Parathyroid adenoma (tissue), 2 donors: Measurements from ENCODE around the gene TGFA.

Source experiments
- H2AFZ ChIP-seq: fragments of 300-600 bp; sonication (generic); one replicate; pipeline ENCODE4 v1.7.0; 2017; ENCODE audit warnings: antibody characterized with exemption, mild to moderate bottlenecking
- H3K27ac ChIP-seq: fragments of 300-600 bp; sonication (generic); one replicate; pipeline ENCODE4 v1.7.0; 2017
- H3K27me3 ChIP-seq: fragments of 300-600 bp; sonication (generic); one replicate; pipeline ENCODE4 v1.7.0; 2017; ENCODE audit warnings: low read length; ENCODE audit not compliant: control insufficient read depth, insufficient read depth
- H3K36me3 ChIP-seq: fragments of 300-600 bp; sonication (generic); one replicate; pipeline ENCODE4 v1.7.0; 2017; ENCODE audit warnings: low read length; ENCODE audit not compliant: control insufficient read depth, insufficient read depth
- H3K4me1 ChIP-seq: fragments of 300-600 bp; sonication (generic); one replicate; pipeline ENCODE4 v1.7.0; 2017; ENCODE audit warnings: control low read depth
- H3K4me2 ChIP-seq: fragments of 300-600 bp; sonication (generic); one replicate; pipeline ENCODE4 v1.7.0; 2017; ENCODE audit warnings: low read length
- H3K4me3 ChIP-seq: fragments of 300-600 bp; sonication (generic); one replicate; pipeline ENCODE4 v1.7.0; 2017; ENCODE audit warnings: low read depth, low read length
- H3K79me2 ChIP-seq: fragments of 300-600 bp; sonication (generic); one replicate; pipeline ENCODE4 v1.7.0; 2017; ENCODE audit warnings: control low read depth
- H3K9ac ChIP-seq: fragments of 300-600 bp; sonication (generic); one replicate; pipeline ENCODE4 v1.7.0; 2017; ENCODE audit warnings: mild to moderate bottlenecking
- H3K9me3 ChIP-seq: fragments of 300-600 bp; sonication (generic); one replicate; pipeline ENCODE4 v1.7.0; 2017; ENCODE audit warnings: low read length; ENCODE audit not compliant: control insufficient read depth
- CTCF ChIP-seq: fragments of 300-600 bp; sonication (generic); IDR thresholded peaks from one replicate; pipeline ENCODE4 v1.7.0; 2017; ENCODE audit warnings: antibody characterized with exemption, mild to moderate bottlenecking
- donor health status: primary hyperparathyroidism.

Gene TGFA

GRCh38 chr2:70532244-70532935 is 21.2 kb downstream of the TGFA start:
- Histone ChIP-seq H2AFZ (no peak overlapping the region), H3K36me3 (no peaks in the 10 kb centered on the region), H3K27me3 (no peaks in the 10 kb centered on the region), H3K27ac (no peak overlapping the region), H3K4me1 (no peaks in the 10 kb centered on the region), H3K9ac (no peak overlapping the region), H3K4me3 (no peak overlapping the region), H3K4me2 (no peak overlapping the region), H3K9me3 (no peaks in the 10 kb centered on the region), H3K79me2 (peaks cover 2% of the 10 kb centered on the region)
- TF ChIP-seq CTCF: no peak

- Histone ChIP-seq H3K4me2 (no peak overlapping the region), H3K27ac (no peak overlapping the region)
- TF ChIP-seq CTCF: no peak
Observed at GRCh38 chr2:70531419-70532086, 22.1 kb downstream of the TGFA start.

GRCh38 chr2:70529610-70530009 is 24.0 kb downstream of the TGFA start:
- Histone ChIP-seq H3K4me3 (no peak overlapping the region), H3K4me1 (peaks cover 5% of the 10 kb centered on the region), H2AFZ (no peak overlapping the region), H3K27me3 (no peaks in the 10 kb centered on the region), H3K9ac (no peak overlapping the region), H3K79me2 (no peaks in the 10 kb centered on the region), H3K4me2 (no peak overlapping the region), H3K9me3 (no peaks in the 10 kb centered on the region), H3K27ac (no peak overlapping the region), H3K36me3 (no peaks in the 10 kb centered on the region)
- no peak for TF ChIP-seq CTCF

More at GRCh38 chr2:70531419-70532086, 22.1 kb downstream of the TGFA start:
- no peaks in the 10 kb centered on the region for H3K4me1 ChIP-seq
- no peak overlapping the region for H3K4me3 ChIP-seq
- no peak overlapping the region for H3K9ac ChIP-seq
- H3K27me3 ChIP-seq: no peaks in the 10 kb centered on the region
- H3K79me2 ChIP-seq: peaks cover 2% of the 10 kb centered on the region
- no peak overlapping the region for H2AFZ ChIP-seq
- H3K9me3 ChIP-seq: no peaks in the 10 kb centered on the region
- H3K36me3 ChIP-seq: no peaks in the 10 kb centered on the region

GRCh38 chr2:70528929-70529328 is 24.7 kb downstream of the TGFA start:
- Histone ChIP-seq H3K79me2 (no peaks in the 10 kb centered on the region), H2AFZ (no peak overlapping the region), H3K9me3 (no peaks in the 10 kb centered on the region), H3K27ac (no peak overlapping the region), H3K4me3 (no peak overlapping the region), H3K4me1 (peaks cover 7% of the 10 kb centered on the region), H3K9ac (no peak overlapping the region), H3K36me3 (no peaks in the 10 kb centered on the region), H3K27me3 (no peaks in the 10 kb centered on the region), H3K4me2 (no peak overlapping the region)
- no peak for TF ChIP-seq CTCF
